Thyroid gland (tissue), 4 donors: Measurements from ENCODE around the gene IL6R.

Experiments used
- CTCF ChIP-seq, 6 experiments: fragments of 200-600 bp in 3 of 6; fragments of 450-650 bp in 3 of 6; sonication (generic) in 3 of 6; IDR thresholded peaks; one replicate each; pipeline ENCODE4 v1.5.1; 2016 to 2019; ENCODE audit warnings: antibody characterized with exemption in 6 of 6, mild to moderate bottlenecking in 2 of 6, inconsistent platforms in 1 of 6, moderate library complexity in 1 of 6
- POLR2A ChIP-seq, 2 donors: fragments of 450-650 bp; IDR thresholded peaks; one replicate each; pipeline ENCODE4 v1.6.1; 2017; ENCODE audit warnings: antibody characterized with exemption in 2 of 2, mild to moderate bottlenecking in 2 of 2, moderate library complexity in 1 of 2

DNA sequence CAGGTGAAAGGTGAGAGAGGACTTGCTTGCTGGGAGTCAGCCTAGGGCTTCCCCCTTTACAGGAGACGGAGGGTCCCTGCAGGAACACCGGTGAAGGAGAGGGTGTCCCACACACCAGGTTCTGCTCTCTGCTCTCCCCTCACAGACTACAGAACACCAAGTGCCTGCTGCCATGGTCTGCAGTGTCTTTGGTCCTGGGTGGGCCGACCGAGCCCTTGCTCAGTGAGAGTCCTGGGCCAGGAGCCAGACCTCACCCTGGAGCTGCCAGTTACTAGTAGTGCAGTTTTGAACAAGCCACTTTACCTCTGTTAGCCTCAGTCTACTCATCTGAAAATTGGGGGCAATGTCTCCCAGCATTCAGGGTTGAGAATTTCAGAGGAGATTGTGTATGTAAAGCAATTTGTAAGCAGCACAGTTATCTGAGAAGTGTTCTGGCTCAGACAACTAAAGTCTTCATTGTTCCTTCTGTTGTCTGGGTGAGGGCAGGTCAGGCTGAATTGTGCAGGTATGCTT, 2.7 kb upstream of the IL6R start:
- no peak for TF ChIP-seq CTCF (IDR thresholded peaks at IDR 0.05)
- TF ChIP-seq POLR2A (IDR thresholded peaks at IDR 0.05): no peak
